Body of pancreas (tissue), 4 donors: ENCODE results near the gene CRABP1. TPM values are rescaled to one million over a fixed set of nuclear protein-coding genes. Genes with fewer than 3 reads are reported as not detected.

Source experiments
- ATAC-seq: fragments of 150-250 bp; one replicate; pipeline ENCODE4 v1.9.1; 2016
- DNase-seq, 4 donors: peaks; one replicate each; pipeline ENCODE4 v3.0.0-alpha.2; 2019
- H3K27ac ChIP-seq, 4 donors: fragments of 200-600 bp; sonication (generic); 1 replicate in 3 of 4; 2 replicates in 1 of 4; pipeline versions ENCODE4 v1.5.1 to v1.6.1; 2016 to 2019; ENCODE audit warnings: mild to moderate bottlenecking in 1 of 4, mixed read lengths in 1 of 4, moderate library complexity in 1 of 4
- H3K27me3 ChIP-seq, 2 donors: fragments of 200-600 bp; sonication (generic); one replicate each; pipeline ENCODE4 v1.6.0; 2016; ENCODE audit warnings: mild to moderate bottlenecking in 1 of 2
- H3K36me3 ChIP-seq, 2 donors: fragments of 200-600 bp; sonication (generic); replicated peaks in 1 of 2; 2 replicates each; pipeline ENCODE4 v1.5.1; 2016; ENCODE audit warnings: low read depth in 2 of 2; ENCODE audit not compliant: insufficient read depth in 1 of 2
- H3K4me1 ChIP-seq: fragments of 200-600 bp; sonication (generic); one replicate; pipeline ENCODE4 v1.6.0; 2016
- H3K4me3 ChIP-seq, 2 donors: fragments of 200-600 bp; sonication (generic); 1 replicate in 1 of 2; 2 replicates in 1 of 2; pipeline ENCODE4 v1.5.1; 2016 to 2019
- H3K9me3 ChIP-seq, 3 donors: fragments of 200-600 bp; sonication (generic); 1 replicate in 2 of 3; 2 replicates in 1 of 3; pipeline ENCODE4 v1.5.1; 2016
- CTCF ChIP-seq, 7 experiments: fragments of 450-650 bp in 4 of 7; fragments of 200-600 bp in 3 of 7; sonication (generic) in 3 of 7; IDR thresholded peaks; one replicate each; pipeline ENCODE4 v1.5.1; 2016 to 2019; ENCODE audit warnings: antibody characterized with exemption in 7 of 7
- POLR2A ChIP-seq, 3 donors: fragments of 450-650 bp; IDR thresholded peaks; one replicate each; pipeline ENCODE4 v1.6.1; 2016; ENCODE audit warnings: antibody characterized with exemption in 3 of 3, mild to moderate bottlenecking in 2 of 3
- WGBS, 2 donors: methylation state at CpG; one replicate each; pipeline ENCODE4 v1.1.5; 2017; 5-methylcytosine and 5-hydroxymethylcytosine counted together
- intact Hi-C: fragments of 100-400 bp; cut with DNase I; formaldehyde crosslinking; loops from one replicate; pipeline ENCODE4 v1.15.1; 2023
- total RNA-seq, 2 donors: library from RNA; depleted of rRNA; stranded (reverse); fragments of >200 nt; gene quantifications; one replicate each; pipeline ENCODE4 v1.1.0, GENCODE V29; 2016

CRABP1 gene
- total RNA-seq, 2 donors from 2014 or later: 1.6 TPM; not detected in 1

- H3K4me1 ChIP-seq: no peaks in the 10 kb centered on the region
- H3K36me3 ChIP-seq: no peaks in the 10 kb centered on the region
- intact Hi-C loops: no loop called here
These were observed 49.6 kb downstream of the CRABP1 start for GRCh38 chr15:78389738-78390137.

GRCh38 chr15:78390242-78390641, 50.1 kb downstream of the CRABP1 start:
- no peaks in the 10 kb centered on the region for H3K9me3 ChIP-seq
- no peak for ATAC-seq
- DNase-seq: no peak
- no peak for TF ChIP-seq CTCF (IDR thresholded peaks at IDR 0.05)
- no peak for TF ChIP-seq POLR2A (IDR thresholded peaks at IDR 0.05)
- no peaks in the 10 kb centered on the region for H3K27me3 ChIP-seq
- H3K4me3 ChIP-seq: no peak overlapping the region
- WGBS, 2 donors: 63 to 84% methylated on average over 1 of the region's 1 CpG
- H3K36me3 ChIP-seq: no peaks in the 10 kb centered on the region
- no peaks in the 10 kb centered on the region for H3K4me1 ChIP-seq
- H3K27ac ChIP-seq: no peak overlapping the region
- intact Hi-C loops: no loop called here

More at GRCh38 chr15:78389738-78390137, 49.6 kb downstream of the CRABP1 start:
- no peak for ATAC-seq
- no peaks in the 10 kb centered on the region for H3K9me3 ChIP-seq
- no peak for TF ChIP-seq CTCF (IDR thresholded peaks at IDR 0.05)
- no peak for TF ChIP-seq POLR2A (IDR thresholded peaks at IDR 0.05)
- WGBS, 2 donors: 80 to 90% methylated on average over 2 of the region's 2 CpGs
- H3K27ac ChIP-seq: no peak overlapping the region
- H3K4me3 ChIP-seq: no peak overlapping the region
- no peaks in the 10 kb centered on the region for H3K27me3 ChIP-seq
- no peak for DNase-seq

- no peak overlapping the region for H3K4me3 ChIP-seq
- 69 to 80% methylated on average over 3 of the region's 3 CpGs for WGBS, 2 donors
- H3K4me1 ChIP-seq: no peaks in the 10 kb centered on the region
- intact Hi-C loops: no loop called here
- TF ChIP-seq POLR2A (IDR thresholded peaks at IDR 0.05): no peak
- TF ChIP-seq CTCF (IDR thresholded peaks at IDR 0.05): no peak
- no peaks in the 10 kb centered on the region for H3K9me3 ChIP-seq
- H3K27me3 ChIP-seq: no peaks in the 10 kb centered on the region
- H3K27ac ChIP-seq: no peak overlapping the region
- H3K36me3 ChIP-seq: no peaks in the 10 kb centered on the region
- DNase-seq (no peak), ATAC-seq (no peak)
These were observed 50.7 kb downstream of the CRABP1 start for GRCh38 chr15:78390826-78391225.

GRCh38 chr15:78391781-78392180, 51.6 kb downstream of the CRABP1 start:
- ATAC-seq (no peak), DNase-seq (no peak)
- 90 to 100% methylated on average over 2 to 3 of the region's 3 CpGs for WGBS, 2 donors
- Histone ChIP-seq H3K36me3 (no peaks in the 10 kb centered on the region), H3K9me3 (no peaks in the 10 kb centered on the region), H3K27ac (no peak overlapping the region), H3K4me1 (peaks cover 2% of the 10 kb centered on the region), H3K27me3 (no peaks in the 10 kb centered on the region), H3K4me3 (no peak overlapping the region)
- no peak for TF ChIP-seq CTCF (IDR thresholded peaks at IDR 0.05)
- no peak for TF ChIP-seq POLR2A (IDR thresholded peaks at IDR 0.05)
- intact Hi-C loops: no loop called here

GRCh38 chr15:78392430-78392829, 52.3 kb downstream of the CRABP1 start:
- TF ChIP-seq CTCF (IDR thresholded peaks at IDR 0.05): no peak
- TF ChIP-seq POLR2A (IDR thresholded peaks at IDR 0.05): no peak
- DNase-seq (peak in 2 of 4 donors; percentile 17 to 30), ATAC-seq (no peak)
- Histone ChIP-seq H3K27me3 (no peaks in the 10 kb centered on the region), H3K4me3 (no peak overlapping the region), H3K4me1 (peaks cover 7% of the 10 kb centered on the region), H3K36me3 (no peaks in the 10 kb centered on the region), H3K9me3 (no peaks in the 10 kb centered on the region), H3K27ac (no peak overlapping the region)
- 55 to 59% methylated on average over 4 of the region's 4 CpGs for WGBS, 2 donors
- intact Hi-C loops: no loop called here
